Omental fat pad (tissue), 4 donors: ENCODE results near the gene CAPZB. TPM values are rescaled to one million over a fixed set of nuclear protein-coding genes. Genes with fewer than 3 reads are reported as not detected.

Source experiments
- ATAC-seq: fragments of 150-250 bp; one replicate; pipeline ENCODE4 v1.9.1; 2016; ENCODE audit warnings: mild to moderate bottlenecking, moderate library complexity; ENCODE audit not compliant: low FRiP score
- DNase-seq: peaks from one replicate; pipeline ENCODE4 v3.0.0-alpha.2; 2019; ENCODE audit warnings: low spot score
- CTCF ChIP-seq, 3 donors: fragments of 450-650 bp; IDR thresholded peaks; one replicate each; pipeline ENCODE4 v1.5.1; 2016 to 2017; ENCODE audit warnings: antibody characterized with exemption in 3 of 3, mild to moderate bottlenecking in 3 of 3, moderate library complexity in 2 of 3
- total RNA-seq, 4 donors: library from RNA; depleted of rRNA; stranded (reverse); fragments of >200 nt; gene quantifications; one replicate each; pipeline ENCODE4 v1.1.0, GENCODE V29; 2016

Gene CAPZB
- total RNA-seq, 4 donors from 2014 or later, result 98.0 to 130 (median 120) TPM

DNA sequence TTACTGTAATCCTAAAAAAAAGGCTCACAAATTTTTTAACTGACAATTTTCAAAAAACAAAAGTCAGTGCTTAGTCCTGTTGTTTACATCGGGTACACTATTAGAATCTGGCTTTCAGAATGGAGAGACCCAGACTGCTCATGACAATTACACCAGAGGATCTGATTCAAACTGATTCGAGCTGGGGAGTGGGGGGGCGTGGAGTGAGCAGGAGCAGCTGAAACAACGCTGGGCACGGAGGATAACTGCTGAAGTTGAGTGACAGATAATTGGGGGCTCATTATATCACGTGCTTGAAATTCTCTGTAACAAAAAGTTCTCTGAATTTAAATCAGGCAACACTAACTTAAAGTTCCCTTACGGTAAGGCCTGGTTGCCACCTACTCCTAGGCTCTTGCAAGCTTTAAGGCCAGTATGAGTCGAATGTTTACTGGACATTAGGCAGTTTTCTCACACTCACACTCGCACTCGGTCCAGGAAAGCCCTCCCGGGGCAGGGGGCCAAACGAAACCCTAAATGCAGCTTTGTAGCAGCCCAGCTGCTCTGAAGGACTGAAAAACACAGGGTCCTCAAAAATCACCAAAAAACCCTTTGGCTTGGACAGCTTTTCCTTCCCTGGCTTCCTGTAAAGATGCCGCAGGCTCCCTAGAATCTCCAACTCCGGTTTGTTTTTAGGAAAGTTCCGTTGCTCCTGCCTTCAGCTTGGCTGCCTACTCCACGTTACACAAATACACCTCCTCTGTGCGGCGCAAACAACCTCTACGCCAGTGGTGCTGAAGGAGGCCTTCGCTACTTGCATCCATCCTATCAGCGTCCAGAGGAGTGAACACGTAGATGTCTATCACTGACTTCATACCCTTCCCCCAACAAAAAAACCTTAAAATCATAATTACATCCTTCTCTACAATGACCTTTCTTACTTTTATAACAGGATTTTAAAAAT, 42.9 kb downstream of the CAPZB start:
- no peak for TF ChIP-seq CTCF (IDR thresholded peaks at IDR 0.05)
- no peak for ATAC-seq
- DNase-seq, result no peak

DNA sequence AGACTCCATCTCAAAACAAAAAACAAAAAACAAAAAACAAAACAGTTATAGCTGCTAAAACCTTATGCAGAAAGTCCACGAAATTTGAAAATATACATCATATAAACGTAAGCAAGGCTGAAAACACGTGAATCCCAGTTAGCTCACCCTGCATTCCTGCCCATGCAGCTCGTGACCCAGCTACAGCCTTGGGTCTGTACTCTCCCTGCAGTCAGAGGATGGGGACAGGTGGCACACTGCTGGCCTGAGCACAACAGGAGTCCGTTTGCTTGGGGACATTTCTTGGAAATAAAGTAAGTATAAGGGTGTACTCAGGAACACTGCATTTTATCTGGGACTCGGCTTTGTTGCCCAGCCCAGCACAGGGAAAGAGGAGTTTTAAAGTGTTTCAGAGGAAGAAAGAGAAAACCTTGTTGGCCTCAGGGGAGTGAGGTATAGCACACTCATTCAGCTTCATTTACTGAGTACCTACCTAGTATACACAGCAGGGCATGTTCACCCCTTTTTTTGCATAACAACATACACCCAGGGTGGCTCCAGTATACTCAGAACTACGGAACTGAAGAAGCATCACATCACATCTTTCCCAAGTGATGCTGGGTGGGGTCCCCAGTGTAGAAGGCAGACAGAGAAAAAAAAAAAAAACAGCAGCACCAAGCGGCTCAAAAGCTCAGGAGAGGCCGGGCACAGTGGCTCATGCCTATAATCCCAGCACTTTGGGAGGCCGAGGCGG, 44.1 kb downstream of the CAPZB start:
- DNase-seq (no peak), ATAC-seq (no peak)
- no peak for TF ChIP-seq CTCF (IDR thresholded peaks at IDR 0.05)

GRCh38 chr1:19439464-19440171, 45.7 kb downstream of the CAPZB start:
- ATAC-seq (no peak), DNase-seq (no peak)
- no peak for TF ChIP-seq CTCF (IDR thresholded peaks at IDR 0.05)

DNA sequence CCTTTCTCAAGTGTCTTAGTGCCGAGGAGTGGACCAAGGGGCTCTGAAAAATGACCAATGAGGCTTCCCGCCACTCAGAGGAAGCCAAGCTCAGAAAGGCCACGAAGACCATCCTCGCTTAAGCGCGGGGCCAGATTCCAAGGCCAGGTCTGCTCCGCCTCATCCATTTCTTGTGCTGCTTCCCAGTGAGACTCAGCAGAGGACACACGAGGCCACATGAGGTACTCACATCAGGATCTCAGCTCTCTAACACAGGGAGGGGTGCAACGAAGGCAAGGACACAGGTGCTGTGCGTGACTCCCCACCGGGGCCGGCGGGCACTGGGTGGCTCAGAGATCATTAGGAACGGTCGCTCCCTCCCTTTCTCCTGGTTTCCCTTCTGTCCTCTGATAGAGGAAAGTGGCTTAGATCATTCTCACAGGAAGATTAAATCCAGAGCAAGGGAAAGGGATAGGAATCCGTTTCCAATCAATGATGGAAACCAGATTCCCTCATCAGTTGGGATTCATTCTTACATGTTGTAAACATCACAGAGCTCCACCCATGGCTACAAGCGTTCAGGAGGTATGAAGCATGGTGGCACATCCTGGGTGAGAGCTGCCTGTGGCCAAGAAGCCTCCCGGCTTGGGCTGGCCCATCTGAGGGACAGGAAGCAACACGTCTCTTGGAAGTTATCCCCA, 46.7 kb downstream of the CAPZB start:
- no peak for DNase-seq
- ATAC-seq, result no peak
- TF ChIP-seq CTCF (IDR thresholded peaks at IDR 0.05), result no peak

DNA sequence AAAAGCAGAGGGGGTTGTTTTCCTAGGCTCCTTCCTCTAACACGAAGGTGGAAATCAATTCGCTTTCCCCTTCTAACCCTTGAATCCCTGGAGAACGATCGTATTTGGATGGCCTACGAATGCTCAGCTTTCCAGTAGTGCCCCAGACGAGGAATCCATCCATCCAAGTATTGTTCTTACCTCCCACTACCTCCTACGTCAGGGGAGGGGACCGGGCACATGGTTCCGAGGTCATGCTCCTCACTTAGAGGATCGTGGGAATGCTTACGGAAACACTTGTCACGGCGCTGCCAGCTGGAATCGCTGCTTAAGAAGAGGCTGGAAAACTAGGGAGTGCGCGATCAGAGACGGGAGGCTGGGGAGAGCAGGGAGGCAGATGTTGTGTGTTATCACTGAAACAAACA, 47.4 kb downstream of the CAPZB start:
- DNase-seq, result peak; percentile 34
- peak; percentile 25 for ATAC-seq
- TF ChIP-seq CTCF (IDR thresholded peaks at IDR 0.05), result no peak

GRCh38 chr1:19436716-19437476, 48.4 kb downstream of the CAPZB start:
- TF ChIP-seq CTCF (IDR thresholded peaks at IDR 0.05), result no peak
- ATAC-seq (no peak), DNase-seq (peak; percentile 74)
